Measurements from ENCODE around the gene MLLT10. TPM values are rescaled to one million over a fixed set of nuclear protein-coding genes. Genes with fewer than 3 reads are reported as not detected.

Gene MLLT10
- total RNA-seq, 1 donor from 2014 or later, result 32.3 TPM

- TF ChIP-seq CTCF (IDR thresholded peaks at IDR 0.05; ENCODE audit: insufficient read depth, low read length, poor library complexity, severe bottlenecking), result no peak
- Histone ChIP-seq H3K27me3 (ENCODE audit: control insufficient read depth, insufficient read depth, low read length) (no peaks in the 10 kb centered on the region), H3K4me3 (ENCODE audit: low read depth, low read length) (no peak overlapping the region), H3K36me3 (ENCODE audit: control insufficient read depth, insufficient read depth, low read length) (no peaks in the 10 kb centered on the region)
- no peak for DNase-seq (ENCODE audit: low read depth)
Observed at GRCh38 chr10:21520509-21520908, 13.5 kb upstream of the MLLT10 start.

GRCh38 chr10:21520949-21521348, 13.1 kb upstream of the MLLT10 start:
- H3K36me3 ChIP-seq (ENCODE audit: control insufficient read depth, insufficient read depth, low read length), result no peaks in the 10 kb centered on the region
- TF ChIP-seq CTCF (IDR thresholded peaks at IDR 0.05; ENCODE audit: insufficient read depth, low read length, poor library complexity, severe bottlenecking), result no peak
- no peaks in the 10 kb centered on the region for H3K27me3 ChIP-seq (ENCODE audit: control insufficient read depth, insufficient read depth, low read length)
- DNase-seq (ENCODE audit: low read depth), result no peak
- H3K4me3 ChIP-seq (ENCODE audit: low read depth, low read length), result no peak overlapping the region

GRCh38 chr10:21521751-21522533, 12.1 kb upstream of the MLLT10 start:
- H3K4me3 ChIP-seq (ENCODE audit: low read depth, low read length), result no peak overlapping the region
- no peak for TF ChIP-seq CTCF (IDR thresholded peaks at IDR 0.05; ENCODE audit: insufficient read depth, low read length, poor library complexity, severe bottlenecking)
- no peak for DNase-seq (ENCODE audit: low read depth)
- no peaks in the 10 kb centered on the region for H3K27me3 ChIP-seq (ENCODE audit: control insufficient read depth, insufficient read depth, low read length)
- H3K36me3 ChIP-seq (ENCODE audit: control insufficient read depth, insufficient read depth, low read length), result no peaks in the 10 kb centered on the region

GRCh38 chr10:21522631-21523406, 11.2 kb upstream of the MLLT10 start:
- Histone ChIP-seq H3K27me3 (ENCODE audit: control insufficient read depth, insufficient read depth, low read length) (no peaks in the 10 kb centered on the region), H3K4me3 (ENCODE audit: low read depth, low read length) (no peak overlapping the region), H3K36me3 (ENCODE audit: control insufficient read depth, insufficient read depth, low read length) (no peaks in the 10 kb centered on the region)
- no peak for TF ChIP-seq CTCF (IDR thresholded peaks at IDR 0.05; ENCODE audit: insufficient read depth, low read length, poor library complexity, severe bottlenecking)
- no peak for DNase-seq (ENCODE audit: low read depth)

- Histone ChIP-seq H3K4me3 (ENCODE audit: low read depth, low read length) (no peak overlapping the region), H3K27me3 (ENCODE audit: control insufficient read depth, insufficient read depth, low read length) (no peaks in the 10 kb centered on the region), H3K36me3 (ENCODE audit: control insufficient read depth, insufficient read depth, low read length) (no peaks in the 10 kb centered on the region)
- TF ChIP-seq CTCF (IDR thresholded peaks at IDR 0.05; ENCODE audit: insufficient read depth, low read length, poor library complexity, severe bottlenecking), result no peak
- no peak for DNase-seq (ENCODE audit: low read depth)
Observed at GRCh38 chr10:21523557-21524008, 10.4 kb upstream of the MLLT10 start.
